K562 (cell line): ENCODE data around the gene SYNPO2. TPM values are rescaled to one million over a fixed set of nuclear protein-coding genes. Genes with fewer than 3 reads are reported as not detected.

Experiments used
- ATAC-seq: fragments of 200-7000 bp; cut with Tn5 transposase; 3 replicates; pipeline ENCODE4 v1.9.1; 2020; ENCODE audit warnings: moderate library complexity
- BruUV-seq: library from RNA; stranded (reverse); fragments of 400-500 nt; replicated peaks from 2 replicates; lab custom pipeline; 2021; lab: Mats Ljungman, UMichigan
- CTCF ChIA-PET: fragments of 300-600 bp; formaldehyde crosslinking; extraction: SDS; loops from one replicate; lab custom pipeline; 2021; ENCODE audit warnings: low intra/inter-chr PET ratio; lab: Yijun Ruan, JAX
- POLR2A ChIA-PET: fragments of 300-600, 350-650 bp; sonication (Branson Sonifier 250); formaldehyde crosslinking; extraction: SDS; loops from one replicate; lab custom pipeline; 2021; ENCODE audit warnings: antibody characterized with exemption, inconsistent platforms; lab: Yijun Ruan, JAX
- DNase-seq, 4 experiments: peaks; one replicate each; pipeline versions ENCODE4 v3.0.0 to v3.0.0-alpha.2; 2011 to 2018; ENCODE audit warnings: low spot score in 3 of 4, mixed read lengths in 3 of 4; ENCODE audit errors: extremely low read depth in 1 of 4
- FAIRE-seq: peaks from 2 replicates; lab custom pipeline; 2011; peaks lifted over from hg19 to GRCh38; lab: Jason Lieb, UNC
- H2AFZ ChIP-seq: 2 replicates; pipeline ENCODE4 v1.6.0; 2011; ENCODE audit warnings: low read depth, low read length, control low read depth, inconsistent platforms
- H3K27ac ChIP-seq: fragments of 200-600 bp; 3 replicates; pipeline ENCODE4 v1.8.0; 2011; ENCODE audit warnings: low read depth, mild to moderate bottlenecking, control low read depth, inconsistent platforms, low read length, moderate library complexity, mixed read lengths; ENCODE audit errors: extremely low read depth
- H3K27me3 ChIP-seq, 2 experiments: fragments of 300-600 bp in 1 of 2; 2 replicates in 1 of 2; 3 replicates in 1 of 2; pipeline versions ENCODE4 v1.6.0 to v1.8.0; 2011; ENCODE audit warnings: inconsistent platforms in 2 of 2, low read length in 2 of 2, mild to moderate bottlenecking in 1 of 2, mixed read lengths in 1 of 2, moderate library complexity in 1 of 2; ENCODE audit not compliant: control insufficient read depth in 2 of 2, insufficient read depth in 2 of 2
- H3K36me3 ChIP-seq: fragments of 300-600 bp; 3 replicates; pipeline ENCODE4 v1.8.0; 2011; ENCODE audit warnings: mild to moderate bottlenecking, low read length, inconsistent platforms; ENCODE audit not compliant: control insufficient read depth, insufficient read depth
- H3K4me1 ChIP-seq, 2 experiments: fragments of 200-600 bp in 1 of 2; replicated peaks in 1 of 2; 2 replicates in 1 of 2; 3 replicates in 1 of 2; pipeline versions ENCODE4 v1.5.1 to v1.8.0; 2011; ENCODE audit warnings: inconsistent platforms in 2 of 2, low read length in 2 of 2, mild to moderate bottlenecking in 1 of 2, mixed read lengths in 1 of 2, moderate library complexity in 1 of 2; ENCODE audit not compliant: control insufficient read depth in 2 of 2, insufficient read depth in 2 of 2
- H3K4me2 ChIP-seq: 2 replicates; pipeline ENCODE4 v1.6.1; 2011; ENCODE audit warnings: low read length, control low read depth, inconsistent platforms, mixed read lengths; ENCODE audit not compliant: insufficient read depth
- H3K4me3 ChIP-seq: fragments of 200-600 bp; sonication (generic), shearing (Covaris generic); 2 replicates; pipeline ENCODE4 v1.5.1; 2016; ENCODE audit warnings: control low read depth, inconsistent platforms
- H3K79me2 ChIP-seq: fragments of 200-600 bp; 3 replicates; pipeline ENCODE4 v1.8.0; 2011; ENCODE audit warnings: low read length, inconsistent platforms; ENCODE audit not compliant: control insufficient read depth, insufficient read depth
- H3K9ac ChIP-seq, 2 experiments: 2 replicates each; pipeline versions ENCODE4 v1.6.0 to v1.6.1; 2011; ENCODE audit warnings: low read depth in 2 of 2, low read length in 2 of 2, control low read depth in 1 of 2, inconsistent platforms in 1 of 2, mild to moderate bottlenecking in 1 of 2, mixed read lengths in 1 of 2; ENCODE audit not compliant: insufficient read depth in 1 of 2
- H3K9me1 ChIP-seq: one replicate; pipeline ENCODE4 v1.6.0; 2011; ENCODE audit warnings: inconsistent platforms, mild to moderate bottlenecking, low read length, moderate library complexity; ENCODE audit not compliant: control insufficient read depth, insufficient read depth
- H3K9me3 ChIP-seq: replicated peaks from 2 replicates; pipeline ENCODE4 v1.5.1; 2011; ENCODE audit warnings: low read depth, low read length, inconsistent platforms; ENCODE audit not compliant: control insufficient read depth, insufficient read depth
- H4K20me1 ChIP-seq: replicated peaks from 2 replicates; pipeline ENCODE4 v1.6.1; 2011; ENCODE audit warnings: low read length, inconsistent platforms, mixed read lengths; ENCODE audit not compliant: control insufficient read depth, insufficient read depth
- BHLHE40 ChIP-seq: IDR thresholded peaks from 2 replicates; pipeline ENCODE4 v1.6.1; 2011; ENCODE audit warnings: low read length, improper control_type of control experiment
- CAMTA2 ChIP-seq: fragments of 250-450 bp; sonication (Bioruptor Pico); conservative IDR thresholded peaks from 2 replicates; pipeline ENCODE4 v1.5.1; 2022
- EGR1 ChIP-seq: fragments of 450-650 bp; conservative IDR thresholded peaks from 2 replicates; pipeline ENCODE4 v1.6.1; 2017; ENCODE audit warnings: mild to moderate bottlenecking
- ELF4 ChIP-seq: fragments of 450-650 bp; formaldehyde crosslinking; IDR thresholded peaks from 2 replicates; pipeline ENCODE4 v1.4.0; 2022; ENCODE audit warnings: missing genetic modification characterization
- ERF ChIP-seq: fragments of 450-650 bp; formaldehyde crosslinking; IDR thresholded peaks from 2 replicates; pipeline ENCODE4 v1.4.0; 2020; ENCODE audit warnings: mild to moderate bottlenecking, mixed read lengths
- GTF2E2 ChIP-seq: fragments of 200-800 bp; sonication (Bioruptor generic); IDR thresholded peaks from 2 replicates; pipeline ENCODE4 v1.6.1; 2016; ENCODE audit warnings: missing genetic modification characterization, missing compliant biosample characterization
- HDGF ChIP-seq: fragments of 450-650 bp; IDR thresholded peaks from 2 replicates; pipeline ENCODE4 v1.6.1; 2016
- KLF6 ChIP-seq: fragments of 250-450 bp; sonication (Bioruptor Pico); IDR thresholded peaks from 2 replicates; pipeline ENCODE4 v1.4.0; 2020; ENCODE audit warnings: mild to moderate bottlenecking, moderate library complexity, borderline replicate concordance
- LARP7 ChIP-seq: fragments of 450-650 bp; IDR thresholded peaks from 2 replicates; pipeline ENCODE4 v1.6.1; 2016
- NFXL1 ChIP-seq: fragments of 450-650 bp; formaldehyde crosslinking; IDR thresholded peaks from 2 replicates; pipeline ENCODE4 v1.4.0; 2021; ENCODE audit warnings: mild to moderate bottlenecking
- NFYB ChIP-seq: IDR thresholded peaks from 2 replicates; pipeline ENCODE4 v1.6.1; 2011; ENCODE audit warnings: mild to moderate bottlenecking, moderate library complexity; ENCODE audit not compliant: insufficient read length; ENCODE audit errors: extremely low read depth
- RAD21 ChIP-seq, 2 experiments: fragments of 250-450 bp in 1 of 2; fragments of 450-650 bp in 1 of 2; sonication (Bioruptor Pico) in 1 of 2; formaldehyde crosslinking in 1 of 2; IDR thresholded peaks in 1 of 2; conservative IDR thresholded peaks in 1 of 2; 2 replicates each; pipeline versions ENCODE4 v1.4.0 to v1.8.0; 2020 to 2022; ENCODE audit warnings: mild to moderate bottlenecking in 2 of 2, moderate library complexity in 1 of 2
- ZBTB2 ChIP-seq: fragments of 450-650 bp; IDR thresholded peaks from 2 replicates; pipeline ENCODE4 v1.6.1; 2016; ENCODE audit warnings: antibody characterized with exemption
- ZNF282 ChIP-seq: sonication (generic); formaldehyde crosslinking; IDR thresholded peaks from 2 replicates; pipeline ENCODE4 v1.8.1; 2023; ENCODE audit warnings: missing genetic modification reagents
- ZNF609 ChIP-seq: sonication (generic); formaldehyde crosslinking; IDR thresholded peaks from 2 replicates; pipeline ENCODE4 v1.8.1; 2023; ENCODE audit warnings: missing genetic modification reagents, mild to moderate bottlenecking, borderline replicate concordance
- WGBS: fragments of 100-300 bp; shearing (Covaris generic); methylation state at CpG from one replicate; pipeline ENCODE4 v1.1.6; 2016; ENCODE audit warnings: low coverage, mixed read lengths; ENCODE audit not compliant: insufficient coverage; ENCODE audit errors: missing lambda C conversion rate; 5-methylcytosine and 5-hydroxymethylcytosine counted together
- in situ Hi-C: fragments of 300-500 bp; cut with MboI; formaldehyde crosslinking; loops from 4 replicates; pipeline ENCODE4 v1.15.0; 2018; ENCODE audit warnings: inconsistent platforms, mixed read lengths
- intact Hi-C: fragments of 100-400 bp; cut with micrococcal nuclease; formaldehyde crosslinking; loops from 2 replicates; pipeline ENCODE4 v1.14.2; 2022
- polyA plus RNA-seq, 8 experiments: library from polyadenylated mRNA; depleted of rRNA in 4 of 8; stranded (reverse) in 5 of 8; unstranded in 3 of 8; fragments of >200 nt; fragmentation: Nextera tagmentation in 2 of 8; fragmentation: Illumina TruSeq in 1 of 8; extraction: Ambion mirVana in 2 of 8; extraction: Trizol in 1 of 8; gene quantifications; 2 replicates each; pipeline versions ENCODE4 v1.2.1 to v1.2.3, GENCODE V29; 2011 to 2014; ENCODE audit warnings: inconsistent platforms in 1 of 8, missing spikeins in 1 of 8
- total RNA-seq, 7 experiments: library from RNA; depleted of rRNA in 6 of 7; stranded (reverse); fragments of >200 nt in 6 of 7; fragmentation: Illumina TruSeq in 2 of 7; extraction: Trizol in 2 of 7; gene quantifications; 2 replicates each; pipeline versions ENCODE4 v1.2.1 to v1.2.3, GENCODE V29; 2011 to 2021; ENCODE audit warnings: low replicate concordance in 1 of 7

The SYNPO2 gene
- total and polyA plus RNA-seq, 9 of the 15 experiments (the other 6 are each of a cell fraction or from before 2014, with no cell fraction given): 0.03 to 0.18 TPM; not detected in 7

GRCh38 chr4:118889312-118889691 is 648 bp downstream of the SYNPO2 start:
- WGBS: 3% methylated on average over 4 of the region's 4 CpGs
- Histone ChIP-seq H3K9me1 (no peaks in the 10 kb centered on the region), H3K27ac (no peak overlapping the region), H3K9me3 (no peaks in the 10 kb centered on the region), H3K4me1 (peaks cover 3 to 6% of the 10 kb centered on the region in 2 experiments; a peak in 3 of 5 replicates), H3K79me2 (no peaks in the 10 kb centered on the region), H3K27me3 (peaks cover 1 to 15% of the 10 kb centered on the region in 2 experiments; a peak in 4 of 5 replicates), H4K20me1 (no peaks in the 10 kb centered on the region), H2AFZ (no peak overlapping the region), H3K9ac (no peak overlapping the region), H3K4me3 (no peak overlapping the region), H3K4me2 (no peak overlapping the region; the same call in 1 of the 2 replicates), H3K36me3 (no peaks in the 10 kb centered on the region)
- POLR2A ChIA-PET: no interaction called here
- no peak for DNase-seq
- intact Hi-C loops (no loop called here), in situ Hi-C loops (no loop called here)
- ATAC-seq: no peak
- no TSS peak for BruUV-seq
- CTCF ChIA-PET: interaction anchor here (0.6 to 2.0 kb wide), 4 partner anchors 117 to 210 kb away, joined by 3 to 23 read pairs (median 4); no protein-coding TSS in a partner anchor
- no peak for FAIRE-seq
- TF ChIP-seq LARP7: no peak
- no peak for TF ChIP-seq HDGF
- TF ChIP-seq NFYB: no peak
- no peak for TF ChIP-seq BHLHE40
- no peak for TF ChIP-seq NFXL1
- TF ChIP-seq CAMTA2: no peak
- TF ChIP-seq ERF (CRISPR knock-in tag): no peak
- no peak for TF ChIP-seq ZNF609
- TF ChIP-seq EGR1: no peak
- no peak for TF ChIP-seq RAD21 (CRISPR knock-in tag; conservative IDR thresholded peaks at IDR 0.05 in 1 of 2, IDR thresholded peaks at IDR 0.05 in 1 of 2)
- TF ChIP-seq KLF6 (CRISPR knock-in tag): no peak
- no peak for TF ChIP-seq GTF2E2 (tag)
- TF ChIP-seq ELF4: no peak
- TF ChIP-seq ZBTB2: no peak
- TF ChIP-seq ZNF282 (CRISPR knock-in tag): no peak
